Measurements from ENCODE around the gene YIF1A.
"Not testable (repeated sequence)": the region's sequence is repeated elsewhere in the genome, so short reads cannot be mapped to it uniquely, and the experiment has no call there.

Gene YIF1A

DNA sequence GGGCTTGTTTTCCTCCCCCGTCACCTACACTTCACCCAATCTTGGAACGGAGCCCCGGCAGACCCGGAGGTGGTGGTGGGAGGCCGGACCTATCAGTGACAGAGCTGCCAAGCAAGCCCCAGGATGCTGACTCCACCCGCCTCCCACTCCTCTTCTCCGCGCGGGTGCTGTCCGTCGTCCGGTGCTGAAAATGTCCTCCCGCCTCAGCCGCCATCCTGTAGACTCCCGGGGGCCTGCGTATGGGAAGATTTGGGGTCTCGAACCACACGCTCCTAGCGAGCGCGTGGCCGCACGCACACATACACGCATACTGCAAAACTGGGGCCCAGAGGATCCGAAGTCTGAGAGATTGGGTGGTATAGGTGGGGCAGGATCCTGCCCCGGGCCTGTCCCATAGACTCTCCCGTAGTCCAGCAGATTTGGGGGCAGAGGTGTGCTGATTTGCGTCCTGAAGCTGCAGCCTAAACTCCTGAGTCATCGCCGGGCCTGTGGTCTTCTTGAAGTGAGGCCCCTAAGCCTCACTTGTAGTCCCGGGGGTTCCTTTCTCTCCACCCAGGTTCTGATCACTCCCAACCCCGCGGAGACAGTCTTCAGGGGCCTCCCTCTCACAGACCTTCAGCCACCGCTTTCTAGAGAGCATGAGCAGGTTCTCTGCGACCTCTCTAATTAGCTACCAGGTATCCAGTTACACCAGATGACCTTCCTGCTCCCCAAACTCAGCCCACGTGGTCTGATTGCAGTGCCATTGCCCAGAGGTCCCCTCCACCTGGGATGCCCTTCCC lies 796 bp upstream of the YIF1A start:
- peak overlapping the region; percentile 85 for H3K4me3 ChIP-seq (ENCODE audit: low read depth, low read length)
- no peak for DNase-seq (ENCODE audit: low read depth)

DNA sequence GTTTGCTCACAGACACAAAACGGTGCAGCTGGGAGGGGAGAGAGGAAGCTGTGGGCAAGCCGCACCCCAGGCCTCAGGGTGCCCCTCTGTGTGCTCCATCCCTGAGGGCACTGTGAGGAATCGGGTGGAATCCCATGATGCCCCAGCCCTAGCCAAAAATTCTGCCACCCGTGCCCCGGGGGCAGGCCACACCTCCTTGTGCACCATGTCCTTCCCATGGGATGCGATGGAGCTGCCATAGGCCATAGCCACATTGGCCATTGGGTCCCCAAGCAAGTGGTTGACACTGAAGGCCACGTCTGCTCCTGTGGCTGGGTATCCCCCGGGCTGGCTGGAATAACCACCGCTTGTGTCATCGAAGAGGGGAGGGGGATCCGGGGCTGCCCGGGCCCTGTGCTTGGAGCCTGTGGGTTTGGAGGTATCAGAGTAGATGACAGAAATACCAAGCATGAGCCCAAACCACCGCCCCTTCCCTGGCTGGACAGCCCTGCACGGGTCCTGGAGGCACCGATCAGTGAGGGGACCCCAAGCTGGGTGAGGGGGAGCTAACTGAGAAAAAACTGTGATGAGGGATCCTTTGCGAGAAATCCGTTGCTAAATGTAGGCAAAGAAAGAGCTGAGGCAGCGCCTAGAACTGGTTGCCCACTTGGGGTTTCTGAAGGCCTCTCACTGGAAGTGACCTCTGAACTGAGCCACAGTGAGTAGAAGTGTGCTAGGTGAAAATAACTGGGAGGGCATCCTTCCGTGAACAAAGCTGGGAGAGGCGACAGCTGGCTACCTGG lies 863 bp downstream of the YIF1A start:
- no peak for DNase-seq (ENCODE audit: low read depth)
- peak overlapping the region; percentile 85 for H3K4me3 ChIP-seq (ENCODE audit: low read depth, low read length)

DNA sequence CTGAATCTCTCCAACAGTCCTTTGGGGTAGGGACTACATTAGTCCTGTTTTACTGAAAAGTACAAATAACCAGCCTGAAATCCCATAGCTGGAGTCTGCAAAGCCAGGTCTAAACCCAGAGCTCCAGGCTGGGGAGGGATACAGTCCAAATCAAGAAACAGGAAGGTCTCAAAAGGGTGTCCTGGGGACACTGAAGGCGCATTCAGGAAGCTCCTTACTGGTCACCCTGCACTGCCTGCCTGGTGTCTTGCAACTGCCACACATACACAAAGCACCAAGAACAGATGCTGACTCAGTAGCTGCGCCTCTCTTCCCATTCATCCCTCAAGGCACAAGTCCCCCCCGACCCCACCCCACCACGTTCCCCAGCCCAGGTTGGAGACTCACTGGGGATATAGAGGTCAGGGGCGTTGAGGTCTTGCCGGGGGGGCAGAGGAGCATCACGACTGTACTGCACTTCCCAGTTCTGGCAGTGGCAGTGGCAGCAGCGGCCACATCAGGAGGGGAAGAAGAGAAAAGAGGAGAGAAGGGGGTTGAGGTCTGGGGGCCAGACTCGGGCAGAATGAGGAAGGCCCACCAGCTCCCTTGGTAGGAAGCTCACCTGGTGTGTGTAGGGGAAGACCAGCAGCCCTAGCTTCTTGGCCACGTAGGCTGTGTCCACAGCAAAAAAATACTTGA lies 1.6 kb downstream of the YIF1A start:
- no peak for DNase-seq (ENCODE audit: low read depth)
- H3K4me3 ChIP-seq (ENCODE audit: low read depth, low read length): peak overlapping the region; percentile 85

GRCh38 chr11:66286699-66287098 lies 2.2 kb downstream of the YIF1A start:
- DNase-seq (ENCODE audit: low read depth): no peak
- H3K4me3 ChIP-seq (ENCODE audit: low read depth, low read length): no peak overlapping the region

DNA sequence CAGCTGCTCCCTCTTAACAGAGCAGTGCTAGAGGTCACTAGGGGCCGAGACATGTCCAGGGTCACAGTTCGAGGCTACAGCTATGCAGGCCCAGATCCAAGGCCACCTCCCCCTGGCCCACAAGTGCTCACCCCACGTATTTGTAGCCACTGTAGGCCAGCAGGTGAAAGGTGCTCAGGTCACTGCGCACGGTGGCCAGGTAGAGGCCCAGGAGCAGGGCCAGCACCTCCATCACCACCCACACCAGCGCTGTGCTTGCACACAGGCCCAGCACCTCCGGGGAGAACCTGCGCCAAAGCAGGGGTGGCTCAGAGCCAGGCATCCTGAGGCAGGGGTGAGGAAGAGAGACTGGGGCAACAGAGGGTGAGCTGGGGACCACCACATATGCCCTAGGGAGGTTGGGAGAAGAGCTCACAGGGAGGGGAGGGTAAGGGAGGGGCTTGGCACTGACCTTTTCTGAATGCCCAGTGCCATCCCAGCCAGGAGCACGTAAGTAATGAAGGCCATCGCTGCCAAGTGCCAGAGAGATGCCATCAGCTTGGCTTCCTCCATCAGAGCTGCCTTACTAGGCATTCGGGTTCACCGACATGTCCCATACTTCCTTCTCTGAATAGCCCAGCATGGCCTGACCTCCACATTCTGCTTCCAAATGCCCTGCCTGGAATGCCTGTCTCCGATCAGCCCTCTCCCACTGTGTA lies 3.5 kb downstream of the YIF1A start:
- H3K4me3 ChIP-seq (ENCODE audit: low read depth, low read length): no peak overlapping the region
- DNase-seq (ENCODE audit: low read depth): no peak

GRCh38 chr11:66284526-66285078 lies 4.3 kb downstream of the YIF1A start:
- no peak overlapping the region for H3K4me3 ChIP-seq (ENCODE audit: low read depth, low read length)
- DNase-seq (ENCODE audit: low read depth): no peak

DNA sequence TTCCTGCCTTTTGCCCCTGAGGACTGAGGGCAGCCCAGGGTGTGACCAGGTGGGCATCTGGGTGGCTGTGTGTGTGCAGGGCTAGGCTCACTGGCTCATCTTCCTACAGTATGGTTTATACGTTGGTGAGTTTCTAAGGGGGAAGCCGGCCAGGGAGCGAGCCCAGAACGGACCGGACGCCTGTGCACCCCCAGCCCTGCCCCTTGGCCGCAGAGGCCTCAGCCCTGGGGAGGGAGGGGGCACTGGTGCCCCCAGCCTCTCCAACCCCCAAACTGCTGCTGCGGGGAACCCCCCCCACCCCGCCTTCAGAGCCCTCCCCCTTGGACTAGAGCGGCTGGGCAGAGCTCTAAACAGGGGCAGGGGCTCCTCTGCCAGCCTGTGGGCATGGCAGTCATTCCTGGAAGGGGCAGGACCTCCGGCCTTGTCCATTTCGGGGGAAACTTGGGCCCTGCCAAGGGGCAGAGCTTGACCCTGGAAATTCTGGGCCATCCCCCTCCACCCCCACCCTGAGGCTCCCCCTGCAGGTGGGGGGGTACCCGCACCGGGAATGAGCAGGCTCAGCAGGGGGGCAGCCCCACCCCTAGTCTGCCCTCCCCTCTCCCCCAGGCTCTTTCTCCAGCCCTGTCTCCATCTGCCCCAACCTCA lies 5.4 kb downstream of the YIF1A start:
- H3K4me3 ChIP-seq (ENCODE audit: low read depth, low read length): no peak overlapping the region
- DNase-seq (ENCODE audit: low read depth): no peak

GRCh38 chr11:66282468-66283455 lies 6.2 kb downstream of the YIF1A start:
- H3K4me3 ChIP-seq (ENCODE audit: low read depth, low read length): no peak overlapping the region
- peak; percentile 84 for DNase-seq (ENCODE audit: low read depth)

GRCh38 chr11:66281776-66282467 lies 7.0 kb downstream of the YIF1A start:
- no peak for DNase-seq (ENCODE audit: low read depth)
- no peak overlapping the region for H3K4me3 ChIP-seq (ENCODE audit: low read depth, low read length)

DNA sequence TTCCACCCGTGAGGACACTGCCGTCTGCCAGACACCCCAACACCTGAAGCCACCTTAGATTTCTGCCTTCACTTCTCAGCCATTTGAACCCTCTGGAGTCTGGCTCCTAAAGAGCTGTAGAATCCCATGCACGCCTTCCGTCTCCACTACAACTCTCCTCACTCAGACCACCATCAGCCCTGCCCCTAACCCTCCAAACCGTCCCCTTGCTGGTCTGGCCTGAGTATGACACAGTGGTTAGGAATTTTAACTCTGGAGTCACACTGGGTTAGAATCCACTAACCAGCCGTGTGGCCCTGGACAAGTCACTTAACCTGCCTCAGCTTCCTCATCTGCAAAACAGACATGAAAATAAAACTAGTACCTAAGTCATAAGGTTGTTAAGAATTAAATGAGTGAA lies 7.9 kb downstream of the YIF1A start:
- H3K4me3 ChIP-seq (ENCODE audit: low read depth, low read length): no peak overlapping the region
- DNase-seq (ENCODE audit: low read depth): no peak

DNA sequence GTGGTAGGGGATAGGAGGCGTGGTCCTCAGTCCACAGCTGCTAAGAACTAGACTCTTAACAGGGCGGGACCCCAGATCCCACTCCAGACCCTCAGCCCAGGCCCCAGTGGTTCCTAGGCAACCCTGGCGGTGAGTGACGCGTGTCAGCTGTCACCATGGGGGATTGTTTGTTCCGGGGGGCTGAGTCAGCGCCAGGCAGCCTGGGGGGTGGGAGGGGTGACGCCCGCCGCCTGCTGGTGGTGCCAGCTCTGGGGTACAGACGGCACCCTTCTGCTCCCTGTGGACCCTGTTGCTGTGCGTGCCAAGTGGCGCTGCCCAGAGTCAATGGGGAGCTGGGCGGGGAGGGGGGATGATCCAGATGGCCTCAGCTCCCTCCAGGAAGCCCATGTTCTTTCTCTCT lies 8.5 kb downstream of the YIF1A start:
- DNase-seq (ENCODE audit: low read depth): no peak
- H3K4me3 ChIP-seq (ENCODE audit: low read depth, low read length): no peak overlapping the region

DNA sequence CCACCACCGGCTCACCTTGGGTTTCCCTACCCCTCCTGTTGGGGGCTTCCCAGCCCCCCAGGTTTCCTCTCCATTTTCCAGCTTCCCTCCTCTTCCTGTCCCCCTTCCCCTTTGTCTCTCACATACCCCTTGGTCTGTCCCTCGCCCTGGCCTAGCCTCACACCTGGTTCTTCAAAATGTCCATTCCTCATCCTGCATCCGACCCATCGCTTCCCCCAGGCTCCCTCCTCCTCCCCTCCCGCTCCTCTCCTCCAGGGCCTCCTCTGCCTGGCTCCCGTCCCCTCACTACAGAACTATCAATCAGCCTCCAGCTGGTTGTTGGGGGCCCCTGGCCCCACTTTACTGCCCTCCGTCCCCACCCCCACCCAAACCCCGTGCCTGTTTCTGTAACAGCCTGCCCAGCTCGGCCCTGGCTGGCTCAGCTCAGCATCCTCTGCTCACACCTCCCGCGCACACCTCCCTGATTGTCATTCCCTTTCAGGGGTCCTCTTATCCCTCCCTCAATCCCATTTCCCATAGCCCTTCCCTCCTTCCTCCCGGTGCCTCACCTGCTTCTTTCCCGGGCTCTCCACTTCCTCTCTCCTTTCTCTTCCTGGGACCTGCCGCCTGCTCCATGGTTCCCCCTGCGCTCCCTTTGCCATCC lies 9.7 kb downstream of the YIF1A start:
- H3K4me3 ChIP-seq (ENCODE audit: low read depth, low read length): no peak overlapping the region
- no peak for DNase-seq (ENCODE audit: low read depth)

GRCh38 chr11:66278363-66279091 lies 10.4 kb downstream of the YIF1A start:
- DNase-seq (ENCODE audit: low read depth): no peak

DNA sequence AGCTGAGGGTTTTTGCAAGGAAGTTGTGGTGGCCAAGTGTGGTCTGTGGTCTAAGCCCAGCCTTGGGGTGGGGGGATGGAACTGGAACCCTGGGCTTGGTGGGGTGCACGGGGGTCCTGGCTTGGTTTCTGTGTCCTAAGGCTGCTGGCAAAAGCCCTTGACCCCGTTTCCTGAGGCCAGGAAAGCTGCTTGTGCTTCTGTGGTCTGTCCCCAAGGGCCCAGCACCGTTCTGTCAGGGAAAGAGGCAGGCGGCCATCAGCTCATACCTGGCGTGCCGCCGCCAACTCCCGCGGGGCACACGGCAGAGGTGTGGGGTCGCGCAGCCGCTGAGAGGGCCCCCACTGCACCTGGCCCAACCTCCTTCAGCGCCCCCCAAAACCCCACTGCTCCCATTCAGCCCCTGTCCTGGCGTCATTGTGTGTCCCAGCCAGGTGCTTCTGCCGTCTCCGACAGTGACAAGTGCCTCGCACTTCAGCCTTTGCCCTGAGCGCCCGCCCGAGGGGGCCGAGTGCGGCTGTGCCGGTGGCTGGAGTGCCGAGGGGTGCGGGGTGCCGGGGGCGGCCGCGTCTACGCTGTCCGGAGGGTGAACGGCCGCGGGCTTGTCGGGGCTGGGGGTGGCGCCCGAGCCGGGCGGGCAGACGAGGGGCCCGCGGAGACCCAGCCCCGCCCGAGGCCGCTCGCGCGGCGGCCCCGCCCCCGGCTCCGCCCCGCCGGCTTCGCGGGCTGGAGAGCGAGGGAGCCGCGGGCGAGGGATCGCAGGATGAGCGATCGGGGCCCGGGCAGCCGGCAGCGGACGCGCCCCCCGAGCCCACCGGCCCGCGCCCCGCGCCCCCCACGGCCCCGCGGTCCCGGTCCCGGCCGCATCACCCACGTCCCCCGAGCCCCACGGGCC lies 11.2 kb downstream of the YIF1A start, which contains the start of gene CNIH2:
CNIH2 (plus strand) TSS at position 705 of the 892 bp plus-strand sequence. CDS start 282 bp downstream, outside the sequence.
- peak within 1 kb of the TSS; percentile 38 for H3K4me3 ChIP-seq (ENCODE audit: low read depth, low read length)
- DNase-seq (ENCODE audit: low read depth): no peak

More at GRCh38 chr11:66278363-66279091, 10.4 kb downstream of the YIF1A start:
- peak overlapping the region; percentile 38 for H3K4me3 ChIP-seq (ENCODE audit: low read depth, low read length)

DNA sequence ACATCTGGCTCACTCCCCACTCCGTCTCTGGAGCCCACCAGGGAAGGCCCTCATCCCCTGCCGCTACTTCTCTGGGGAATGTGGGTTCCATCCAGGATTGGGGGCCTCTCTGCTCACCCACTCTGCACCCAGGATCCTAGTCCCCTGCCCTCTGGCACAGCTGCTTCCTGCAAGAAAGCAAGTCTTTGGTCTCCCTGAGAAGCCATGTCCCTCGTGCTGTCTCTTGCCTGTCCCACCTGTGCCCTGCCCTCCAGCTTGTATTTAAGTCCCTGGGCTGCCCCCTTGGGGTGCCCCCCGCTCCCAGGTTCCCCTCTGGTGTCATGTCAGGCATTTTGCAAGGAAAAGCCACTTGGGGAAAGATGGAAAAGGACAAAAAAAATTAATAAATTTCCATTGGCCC lies 11.9 kb downstream of the YIF1A start:
- not testable (repeated sequence) for DNase-seq (ENCODE audit: low read depth); H3K4me3 ChIP-seq (ENCODE audit: low read depth, low read length)

All from skeletal muscle cell (primary cell).